T-helper 9 cell (primary cell): Measurements from ENCODE around the gene WSCD2.
A peak's percentile ranks its signal among the peaks of the same experiment; 100 is the strongest.

Source experiments
- DNase-seq: peaks from one replicate; pipeline ENCODE4 v3.0.0-alpha.2; 2020

Gene WSCD2

GRCh38 chr12:108167974-108168373 is 38.9 kb downstream of the WSCD2 start:
- no peak for DNase-seq

GRCh38 chr12:108169708-108170107 is 40.6 kb downstream of the WSCD2 start:
- no peak for DNase-seq

- no peak for DNase-seq
Measured at GRCh38 chr12:108170164-108170563, 41.1 kb downstream of the WSCD2 start.

- no peak for DNase-seq
Measured at GRCh38 chr12:108172033-108172432, 42.9 kb downstream of the WSCD2 start.

GRCh38 chr12:108173160-108173559 is 44.1 kb downstream of the WSCD2 start:
- DNase-seq: no peak

- no peak for DNase-seq
Measured at GRCh38 chr12:108173892-108174291, 44.8 kb downstream of the WSCD2 start.

- no peak for DNase-seq
Measured at GRCh38 chr12:108174641-108175040, 45.6 kb downstream of the WSCD2 start.

- no peak for DNase-seq
Measured at GRCh38 chr12:108175310-108175709, 46.2 kb downstream of the WSCD2 start.

- no peak for DNase-seq
Measured at GRCh38 chr12:108176292-108176691, 47.2 kb downstream of the WSCD2 start.

- no peak for DNase-seq
Measured at GRCh38 chr12:108177131-108177530, 48.0 kb downstream of the WSCD2 start.

- no peak for DNase-seq
Measured at GRCh38 chr12:108179305-108179704, 50.2 kb downstream of the WSCD2 start.

GRCh38 chr12:108180255-108181094 is 51.4 kb downstream of the WSCD2 start:
- no peak for DNase-seq

- no peak for DNase-seq
Measured at GRCh38 chr12:108181095-108181454, 52.0 kb downstream of the WSCD2 start.

GRCh38 chr12:108182096-108182495 is 53.0 kb downstream of the WSCD2 start:
- no peak for DNase-seq

GRCh38 chr12:108185002-108185401 is 55.9 kb downstream of the WSCD2 start:
- DNase-seq: no peak

- no peak for DNase-seq
Measured at GRCh38 chr12:108187831-108188230, 58.7 kb downstream of the WSCD2 start.

GRCh38 chr12:108190529-108190928 is 61.4 kb downstream of the WSCD2 start:
- DNase-seq: no peak

- no peak for DNase-seq
Measured at GRCh38 chr12:108191086-108191485, 62.0 kb downstream of the WSCD2 start.

GRCh38 chr12:108191938-108192337 is 62.9 kb downstream of the WSCD2 start:
- no peak for DNase-seq

- no peak for DNase-seq
Measured at GRCh38 chr12:108193493-108193892, 64.4 kb downstream of the WSCD2 start.

GRCh38 chr12:108193917-108194316 is 64.8 kb downstream of the WSCD2 start:
- DNase-seq: peak; percentile 4

GRCh38 chr12:108194585-108194984 is 65.5 kb downstream of the WSCD2 start:
- DNase-seq: no peak

GRCh38 chr12:108196319-108196718 is 67.2 kb downstream of the WSCD2 start:
- DNase-seq: no peak

- no peak for DNase-seq
Measured at GRCh38 chr12:108196921-108197320, 67.8 kb downstream of the WSCD2 start.

- DNase-seq: no peak
Measured at GRCh38 chr12:108198043-108198442, 69.0 kb downstream of the WSCD2 start.
